Memory B cell (primary cell): Measurements from ENCODE around the gene ZBTB16.

Experiments
- ATAC-seq: fragments of 150-1000 bp; cut with Tn5 transposase; 2 replicates; pipeline ENCODE4 v1.10.0; 2021; ENCODE audit warnings: low read depth, mild to moderate bottlenecking, moderate library complexity
- DNase-seq, 2 donors: peaks; one replicate each; pipeline ENCODE4 v3.0.0; 2022; ENCODE audit warnings: low spot score in 2 of 2
- H3K27ac Mint-ChIP-seq: one replicate; pipeline ENCODE4 v1.8.0; 2022; ENCODE audit warnings: mild to moderate bottlenecking, moderate library complexity, mixed read lengths
- H3K27me3 Mint-ChIP-seq: one replicate; pipeline ENCODE4 v1.8.0; 2022; ENCODE audit warnings: mixed read lengths
- H3K36me3 Mint-ChIP-seq: one replicate; pipeline ENCODE4 v1.8.0; 2022; ENCODE audit warnings: mild to moderate bottlenecking, mixed read lengths
- H3K4me1 Mint-ChIP-seq: one replicate; pipeline ENCODE4 v1.8.0; 2022; ENCODE audit warnings: mixed read lengths
- H3K4me3 Mint-ChIP-seq: one replicate; pipeline ENCODE4 v1.8.0; 2022; ENCODE audit warnings: mild to moderate bottlenecking, moderate library complexity, mixed read lengths
- H3K9me3 Mint-ChIP-seq: one replicate; pipeline ENCODE4 v1.8.0; 2022; ENCODE audit warnings: mixed read lengths

Gene ZBTB16

GRCh38 chr11:114243461-114244372, 184.2 kb downstream of the ZBTB16 start:
- Mint-ChIP-seq H3K27me3 (peaks cover 11% of the 10 kb centered on the region), H3K27ac (no peak overlapping the region), H3K4me1 (no peaks in the 10 kb centered on the region), H3K9me3 (no peaks in the 10 kb centered on the region), H3K36me3 (no peaks in the 10 kb centered on the region), H3K4me3 (no peak overlapping the region)
- DNase-seq (no peak), ATAC-seq (no peak)

GRCh38 chr11:114244726-114245394, 185.3 kb downstream of the ZBTB16 start:
- ATAC-seq (no peak), DNase-seq (no peak)
- H3K36me3 Mint-ChIP-seq: no peaks in the 10 kb centered on the region
- H3K27ac Mint-ChIP-seq: no peak overlapping the region
- H3K27me3 Mint-ChIP-seq: peaks cover 10% of the 10 kb centered on the region
- H3K4me1 Mint-ChIP-seq: no peaks in the 10 kb centered on the region
- H3K9me3 Mint-ChIP-seq: no peaks in the 10 kb centered on the region
- no peak overlapping the region for H3K4me3 Mint-ChIP-seq

- Mint-ChIP-seq H3K4me3 (no peak overlapping the region), H3K36me3 (no peaks in the 10 kb centered on the region), H3K4me1 (peaks cover 1% of the 10 kb centered on the region), H3K27me3 (peaks cover 10% of the 10 kb centered on the region), H3K9me3 (no peaks in the 10 kb centered on the region), H3K27ac (no peak overlapping the region)
- DNase-seq (no peak), ATAC-seq (no peak)
Measured at GRCh38 chr11:114246321-114247069, 187.0 kb downstream of the ZBTB16 start.

- H3K4me1 Mint-ChIP-seq: peaks cover 6% of the 10 kb centered on the region
- H3K27ac Mint-ChIP-seq: no peak overlapping the region
- H3K9me3 Mint-ChIP-seq: no peaks in the 10 kb centered on the region
Measured at GRCh38 chr11:114247070-114247789, 187.7 kb downstream of the ZBTB16 start.

GRCh38 chr11:114250180-114250579, 190.7 kb downstream of the ZBTB16 start:
- Mint-ChIP-seq H3K27me3 (peaks cover 5% of the 10 kb centered on the region), H3K27ac (no peak overlapping the region), H3K4me1 (peaks cover 6% of the 10 kb centered on the region), H3K36me3 (no peaks in the 10 kb centered on the region), H3K9me3 (no peaks in the 10 kb centered on the region), H3K4me3 (no peak overlapping the region)
- ATAC-seq: no peak
- no peak for DNase-seq

More at GRCh38 chr11:114247070-114247789, 187.7 kb downstream of the ZBTB16 start:
- Mint-ChIP-seq H3K27me3 (peaks cover 7% of the 10 kb centered on the region), H3K4me3 (no peak overlapping the region), H3K36me3 (no peaks in the 10 kb centered on the region)
- DNase-seq: no peak
- no peak for ATAC-seq

GRCh38 chr11:114250993-114251814, 191.7 kb downstream of the ZBTB16 start:
- ATAC-seq: no peak
- Mint-ChIP-seq H3K27ac (no peak overlapping the region), H3K9me3 (no peaks in the 10 kb centered on the region)

GRCh38 chr11:114251815-114252337, 192.4 kb downstream of the ZBTB16 start:
- H3K4me1 Mint-ChIP-seq: peaks cover 6% of the 10 kb centered on the region
- no peaks in the 10 kb centered on the region for H3K36me3 Mint-ChIP-seq
- H3K9me3 Mint-ChIP-seq: no peaks in the 10 kb centered on the region
- no peak for DNase-seq
- H3K4me3 Mint-ChIP-seq: no peak overlapping the region
- no peak overlapping the region for H3K27ac Mint-ChIP-seq
- ATAC-seq: no peak
- H3K27me3 Mint-ChIP-seq: peaks cover 2% of the 10 kb centered on the region

More at GRCh38 chr11:114250993-114251814, 191.7 kb downstream of the ZBTB16 start:
- H3K27me3 Mint-ChIP-seq: peaks cover 5% of the 10 kb centered on the region
- no peaks in the 10 kb centered on the region for H3K36me3 Mint-ChIP-seq
- H3K4me1 Mint-ChIP-seq: peaks cover 6% of the 10 kb centered on the region
- no peak for DNase-seq
- H3K4me3 Mint-ChIP-seq: no peak overlapping the region

- ATAC-seq: no peak
- no peaks in the 10 kb centered on the region for H3K36me3 Mint-ChIP-seq
- H3K4me1 Mint-ChIP-seq: peaks cover 6% of the 10 kb centered on the region
- no peak for DNase-seq
- no peak overlapping the region for H3K27ac Mint-ChIP-seq
- H3K9me3 Mint-ChIP-seq: no peaks in the 10 kb centered on the region
- H3K4me3 Mint-ChIP-seq: no peak overlapping the region
- peaks cover 2% of the 10 kb centered on the region for H3K27me3 Mint-ChIP-seq
Measured at GRCh38 chr11:114252767-114253166, 193.3 kb downstream of the ZBTB16 start.

GRCh38 chr11:114253771-114254170, 194.3 kb downstream of the ZBTB16 start:
- peaks cover 2% of the 10 kb centered on the region for H3K27me3 Mint-ChIP-seq
- DNase-seq (no peak), ATAC-seq (no peak)
- H3K4me1 Mint-ChIP-seq: peaks cover 8% of the 10 kb centered on the region
- H3K9me3 Mint-ChIP-seq: no peaks in the 10 kb centered on the region
- no peaks in the 10 kb centered on the region for H3K36me3 Mint-ChIP-seq
- no peak overlapping the region for H3K4me3 Mint-ChIP-seq
- H3K27ac Mint-ChIP-seq: no peak overlapping the region

- DNase-seq (no peak), ATAC-seq (no peak)
- H3K27ac Mint-ChIP-seq: no peak overlapping the region
- peaks cover 13% of the 10 kb centered on the region for H3K4me1 Mint-ChIP-seq
- H3K36me3 Mint-ChIP-seq: no peaks in the 10 kb centered on the region
- H3K4me3 Mint-ChIP-seq: no peak overlapping the region
- H3K27me3 Mint-ChIP-seq: peaks cover 2% of the 10 kb centered on the region
- no peaks in the 10 kb centered on the region for H3K9me3 Mint-ChIP-seq
Measured at GRCh38 chr11:114254571-114255146, 195.1 kb downstream of the ZBTB16 start.

GRCh38 chr11:114255289-114255688, 195.8 kb downstream of the ZBTB16 start:
- DNase-seq (no peak), ATAC-seq (no peak)
- no peaks in the 10 kb centered on the region for H3K9me3 Mint-ChIP-seq
- H3K4me1 Mint-ChIP-seq: peaks cover 15% of the 10 kb centered on the region
- H3K36me3 Mint-ChIP-seq: no peaks in the 10 kb centered on the region
- no peak overlapping the region for H3K27ac Mint-ChIP-seq
- H3K4me3 Mint-ChIP-seq: no peak overlapping the region
- H3K27me3 Mint-ChIP-seq: peaks cover 1% of the 10 kb centered on the region

- no peak overlapping the region for H3K27ac Mint-ChIP-seq
- peaks cover 16% of the 10 kb centered on the region for H3K4me1 Mint-ChIP-seq
- ATAC-seq: no peak
Measured at GRCh38 chr11:114256176-114256966, 196.9 kb downstream of the ZBTB16 start.

More at GRCh38 chr11:114256176-114256966, 196.9 kb downstream of the ZBTB16 start:
- Mint-ChIP-seq H3K4me3 (no peak overlapping the region), H3K9me3 (no peaks in the 10 kb centered on the region), H3K27me3 (no peaks in the 10 kb centered on the region), H3K36me3 (no peaks in the 10 kb centered on the region)
- no peak for DNase-seq
